Ectodermal cell (in vitro differentiated cells): ENCODE results near the gene ATXN1.
"Not testable (repeated sequence)": the region's sequence is repeated elsewhere in the genome, so short reads cannot be mapped to it uniquely, and the experiment has no call there.

Experiments used
- H3K27ac ChIP-seq: 2 replicates; pipeline ENCODE4 v1.7.0; 2013; ENCODE audit warnings: mild to moderate bottlenecking, low read depth, low read length; ENCODE audit not compliant: insufficient read depth, poor library complexity, severe bottlenecking
- H3K27me3 ChIP-seq: 2 replicates; pipeline ENCODE4 v1.7.0; 2013; ENCODE audit warnings: mild to moderate bottlenecking, low read length; ENCODE audit not compliant: insufficient read depth, control insufficient read depth, poor library complexity, severe bottlenecking
- H3K36me3 ChIP-seq: one replicate; pipeline ENCODE4 v1.7.0; 2013; ENCODE audit warnings: low read length; ENCODE audit not compliant: control insufficient read depth, insufficient read depth
- H3K4me1 ChIP-seq: one replicate; pipeline ENCODE4 v1.7.0; 2013; ENCODE audit warnings: low read length; ENCODE audit not compliant: control insufficient read depth, insufficient read depth
- H3K4me3 ChIP-seq: 2 replicates; pipeline ENCODE4 v1.7.0; 2013; ENCODE audit warnings: low read depth, low read length, control low read depth; ENCODE audit not compliant: insufficient read depth
- H3K9me3 ChIP-seq: 2 replicates; pipeline ENCODE4 v1.7.0; 2013; ENCODE audit warnings: mild to moderate bottlenecking, low read length, moderate library complexity; ENCODE audit not compliant: control insufficient read depth
- WGBS, 2 experiments: methylation state at CpG; one replicate each; pipeline ENCODE4 v1.1.7; 2013; ENCODE audit warnings: missing lambda C conversion rate in 2 of 2; 5-methylcytosine and 5-hydroxymethylcytosine counted together

Gene ATXN1

DNA sequence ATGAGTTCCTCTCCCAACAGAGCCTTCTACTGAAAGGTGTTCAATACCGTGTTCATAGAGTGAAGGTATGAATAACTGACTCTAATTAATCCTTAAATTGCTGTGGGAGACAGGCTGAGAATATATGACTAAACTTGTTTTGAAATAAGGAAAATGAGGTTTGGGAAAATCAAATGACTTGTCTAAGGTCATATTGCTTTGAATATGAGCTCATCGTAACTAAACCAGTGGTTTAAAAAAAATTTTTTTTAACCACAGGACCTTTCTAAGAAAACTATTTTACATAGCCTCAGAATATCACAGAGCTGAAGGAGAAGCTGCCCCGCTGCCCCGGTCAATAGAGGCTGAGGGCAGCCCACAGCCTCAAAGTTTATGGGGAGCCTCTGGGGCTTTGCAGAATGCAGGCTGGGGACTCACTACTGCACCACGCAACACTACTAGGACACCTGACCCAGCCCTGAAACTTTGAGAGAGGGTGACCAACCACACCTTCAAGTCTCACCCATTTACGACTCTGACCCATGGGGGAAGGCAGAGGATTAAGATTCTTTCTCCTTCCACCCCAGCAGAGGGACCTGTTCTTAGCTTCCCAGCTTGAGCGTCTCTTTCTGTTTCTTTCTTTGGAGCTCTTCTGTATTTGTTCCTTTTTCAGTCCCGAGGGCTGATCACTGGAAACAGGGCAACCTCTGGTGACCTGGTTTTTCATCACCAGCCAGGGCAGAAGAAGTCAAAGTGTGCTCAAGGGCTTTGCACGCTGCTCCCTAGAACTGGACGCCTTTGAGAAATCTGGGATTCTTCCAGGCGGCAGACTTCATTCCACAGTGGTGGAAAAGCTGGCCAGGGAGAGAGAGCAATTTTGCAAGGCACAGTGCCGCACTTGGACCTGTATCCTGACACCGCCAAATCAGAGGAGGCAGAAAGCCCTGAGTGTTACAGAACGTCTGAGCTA is 220.2 kb downstream of the ATXN1 start:
- Histone ChIP-seq H3K36me3 (no peaks in the 10 kb centered on the region), H3K4me3 (no peak overlapping the region), H3K9me3 (no peaks in the 10 kb centered on the region), H3K4me1 (no peaks in the 10 kb centered on the region), H3K27ac (no peak overlapping the region), H3K27me3 (no peaks in the 10 kb centered on the region)
- WGBS, 2 experiments: 89 to 92% methylated on average over 13 to 14 of the region's 14 CpGs

DNA sequence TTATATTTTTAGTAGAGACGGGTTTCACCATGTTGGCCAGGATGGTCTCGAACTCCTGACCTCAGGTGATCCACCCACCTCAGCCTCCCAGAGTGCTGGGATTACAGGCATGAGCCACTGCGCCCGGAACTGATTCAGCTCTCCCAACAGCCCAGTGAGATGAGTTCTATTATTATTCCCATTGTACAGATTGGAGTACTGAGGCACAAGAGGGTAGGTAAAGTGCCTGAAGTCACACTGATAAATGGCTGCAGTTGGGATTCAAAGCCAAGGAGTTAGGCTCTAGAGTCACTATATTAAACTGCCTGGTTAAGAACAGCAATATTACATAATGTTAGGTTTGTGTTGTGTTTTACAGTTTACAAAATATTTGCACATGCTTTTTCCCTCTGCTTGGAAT is 220.9 kb downstream of the ATXN1 start:
- H3K9me3 ChIP-seq, H3K36me3 ChIP-seq, H3K27me3 ChIP-seq, H3K4me1 ChIP-seq, H3K27ac ChIP-seq, H3K4me3 ChIP-seq: not testable (repeated sequence)
- 89 to 91% methylated on average over 4 of the region's 4 CpGs for WGBS, 2 experiments

DNA sequence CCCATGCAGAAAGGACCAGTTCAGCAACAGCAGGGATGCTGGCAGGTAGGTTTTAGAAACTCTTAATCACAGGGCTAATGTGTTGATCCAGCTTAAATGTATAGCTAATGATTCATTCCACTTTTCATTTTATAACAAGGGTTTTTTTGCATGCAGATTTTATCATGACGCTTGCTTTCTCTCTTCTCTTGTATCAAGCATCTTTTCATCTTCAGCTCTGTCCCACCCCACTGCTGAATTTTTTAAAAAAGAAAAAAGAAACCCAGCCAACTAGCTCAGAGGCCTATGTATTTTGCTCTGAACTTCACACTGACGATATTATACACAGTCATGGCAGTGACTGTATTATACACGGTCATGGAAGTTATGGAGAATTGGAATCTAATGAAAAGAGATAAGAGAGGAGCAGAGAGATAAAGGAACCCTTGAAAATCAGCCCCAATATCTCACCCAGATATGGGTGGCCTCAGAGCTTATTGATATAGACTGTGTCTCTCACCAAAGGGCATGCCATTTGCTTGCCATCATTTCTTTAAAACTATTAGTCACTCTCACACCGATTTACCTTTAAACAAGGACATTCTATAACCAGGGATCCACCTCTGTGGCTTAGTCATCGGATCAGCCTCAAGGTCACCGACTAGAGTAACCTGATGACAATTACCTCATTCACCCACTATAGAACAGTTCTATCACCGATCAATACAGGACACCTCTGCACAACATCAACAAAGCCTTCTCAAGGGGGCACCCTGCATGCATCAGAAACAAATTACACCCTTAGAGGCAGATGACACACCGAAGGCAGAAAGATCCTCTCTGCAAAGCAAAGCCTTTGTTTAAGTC is 222.0 kb downstream of the ATXN1 start:
- no peaks in the 10 kb centered on the region for H3K9me3 ChIP-seq
- no peak overlapping the region for H3K4me3 ChIP-seq
- no peak overlapping the region for H3K27ac ChIP-seq
- no peaks in the 10 kb centered on the region for H3K4me1 ChIP-seq
- 86 to 95% methylated on average over 8 of the region's 8 CpGs for WGBS, 2 experiments
- H3K36me3 ChIP-seq: no peaks in the 10 kb centered on the region
- H3K27me3 ChIP-seq: no peaks in the 10 kb centered on the region

DNA sequence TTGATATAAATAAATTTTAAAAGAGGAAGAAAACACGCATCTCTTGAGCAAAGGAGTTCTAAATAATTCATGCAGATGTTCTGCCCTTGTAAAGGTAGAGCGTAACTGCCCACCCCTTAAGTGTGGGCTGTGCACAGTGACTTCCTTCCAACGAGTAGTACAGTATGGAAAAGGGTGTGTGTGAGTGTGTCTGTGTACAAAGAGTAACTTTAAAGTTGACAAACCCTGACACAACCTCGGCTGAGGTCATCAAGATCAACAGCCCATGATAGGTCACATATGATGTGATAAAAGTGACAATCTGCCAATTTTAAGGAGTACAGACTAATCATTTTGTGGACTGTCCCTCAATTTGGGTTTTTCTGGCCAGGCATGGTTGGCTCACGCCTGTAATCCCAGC is 225.7 kb downstream of the ATXN1 start:
- no peak overlapping the region for H3K4me3 ChIP-seq
- 88 to 91% methylated on average over 5 of the region's 5 CpGs for WGBS, 2 experiments

DNA sequence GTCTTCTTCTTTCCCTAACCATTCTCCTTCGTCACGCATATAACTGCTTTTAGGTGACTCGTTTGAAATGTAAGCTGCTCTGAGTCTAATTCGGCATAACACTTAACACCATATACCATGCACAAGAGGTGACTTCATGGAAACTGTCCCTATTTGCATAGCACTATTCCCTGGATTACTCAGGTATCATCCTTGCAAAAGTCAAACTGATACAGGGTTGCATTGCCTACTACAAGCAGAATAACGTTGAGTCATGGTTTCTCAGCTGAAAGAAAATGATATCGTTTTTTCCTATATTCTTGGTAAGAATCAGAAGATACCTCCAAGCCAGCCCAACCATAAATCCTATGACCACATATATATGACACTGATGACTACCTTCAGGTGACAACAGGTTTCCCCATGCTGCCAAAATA is 227.5 kb downstream of the ATXN1 start:
- Histone ChIP-seq H3K9me3 (no peaks in the 10 kb centered on the region), H3K36me3 (no peaks in the 10 kb centered on the region), H3K27me3 (no peaks in the 10 kb centered on the region), H3K27ac (no peak overlapping the region), H3K4me1 (no peaks in the 10 kb centered on the region), H3K4me3 (no peak overlapping the region)
- 91 to 96% methylated on average over 6 of the region's 6 CpGs for WGBS, 2 experiments

More for the DNA sequence above, 225.7 kb downstream of the ATXN1 start:
- H3K27ac ChIP-seq: no peak overlapping the region
- no peaks in the 10 kb centered on the region for H3K36me3 ChIP-seq
- H3K9me3 ChIP-seq: no peaks in the 10 kb centered on the region
- no peaks in the 10 kb centered on the region for H3K4me1 ChIP-seq
- no peaks in the 10 kb centered on the region for H3K27me3 ChIP-seq

DNA sequence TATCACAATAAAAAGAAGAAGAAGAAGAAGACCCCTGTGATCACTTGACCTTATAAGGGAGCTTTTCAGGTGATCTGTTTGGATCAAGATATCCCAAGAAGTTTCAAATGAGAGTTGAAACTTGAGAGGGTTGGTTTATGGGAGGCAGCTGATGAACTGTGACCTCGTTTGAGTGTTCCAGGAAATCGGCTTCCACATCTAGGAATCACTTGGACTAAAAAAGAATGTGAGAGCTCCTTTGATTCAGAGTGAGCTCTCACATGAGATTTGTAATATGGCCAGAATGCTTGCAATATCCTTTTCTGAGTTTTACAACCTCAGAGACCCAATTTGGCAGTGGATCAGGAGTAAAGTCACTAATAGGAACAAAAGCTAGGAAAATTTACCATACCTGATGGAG is 228.1 kb downstream of the ATXN1 start:
- no peak overlapping the region for H3K4me3 ChIP-seq
- WGBS, 2 experiments: 91 to 92% methylated on average over 2 of the region's 2 CpGs
- H3K27ac ChIP-seq: no peak overlapping the region
- no peaks in the 10 kb centered on the region for H3K36me3 ChIP-seq
- no peaks in the 10 kb centered on the region for H3K9me3 ChIP-seq
- H3K27me3 ChIP-seq: no peaks in the 10 kb centered on the region
- H3K4me1 ChIP-seq: no peaks in the 10 kb centered on the region

DNA sequence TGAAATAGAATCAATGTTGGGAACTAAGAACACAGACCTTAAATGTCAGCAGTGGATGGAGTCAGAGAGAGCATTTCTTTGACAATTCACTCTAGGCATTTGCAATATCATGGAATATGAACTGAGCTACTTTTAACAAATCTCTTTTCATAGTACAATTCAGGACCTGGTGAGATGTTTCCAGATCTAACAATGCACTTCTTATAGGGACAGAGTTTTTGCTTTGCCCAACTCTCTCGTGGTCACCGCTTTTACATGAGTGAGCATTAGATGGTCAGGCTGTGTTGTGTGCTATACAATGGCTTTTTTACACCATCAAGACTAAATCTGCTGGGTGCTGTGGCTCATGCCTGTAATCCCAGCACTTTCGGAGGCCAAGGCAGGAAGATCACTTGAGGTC is 233.6 kb downstream of the ATXN1 start:
- no peaks in the 10 kb centered on the region for H3K36me3 ChIP-seq
- H3K9me3 ChIP-seq: no peaks in the 10 kb centered on the region
- H3K27ac ChIP-seq: no peak overlapping the region
- 85 to 91% methylated on average over 3 of the region's 3 CpGs for WGBS, 2 experiments
- H3K27me3 ChIP-seq: no peaks in the 10 kb centered on the region
- no peak overlapping the region for H3K4me3 ChIP-seq
- no peaks in the 10 kb centered on the region for H3K4me1 ChIP-seq

DNA sequence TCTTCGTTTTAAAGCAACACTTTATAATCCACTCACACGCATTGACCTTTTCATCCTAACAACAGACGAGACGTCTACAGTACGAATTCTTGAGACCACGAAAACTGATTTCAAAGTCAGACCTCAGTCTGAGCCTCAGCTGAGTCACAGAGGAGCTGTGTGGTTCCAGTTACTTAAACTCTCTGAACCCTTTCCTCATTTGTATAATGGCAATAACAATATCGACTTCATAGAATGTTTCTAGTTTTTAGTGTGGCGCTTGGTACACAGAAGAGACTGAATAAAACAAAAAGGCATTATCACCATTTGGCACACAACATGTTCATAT is 236.9 kb downstream of the ATXN1 start:
- Histone ChIP-seq H3K27ac (no peak overlapping the region), H3K36me3 (no peaks in the 10 kb centered on the region), H3K9me3 (no peaks in the 10 kb centered on the region), H3K4me3 (no peak overlapping the region), H3K27me3 (no peaks in the 10 kb centered on the region), H3K4me1 (peaks cover 8% of the 10 kb centered on the region)
- 88 to 91% methylated on average over 6 to 8 of the region's 8 CpGs for WGBS, 2 experiments

DNA sequence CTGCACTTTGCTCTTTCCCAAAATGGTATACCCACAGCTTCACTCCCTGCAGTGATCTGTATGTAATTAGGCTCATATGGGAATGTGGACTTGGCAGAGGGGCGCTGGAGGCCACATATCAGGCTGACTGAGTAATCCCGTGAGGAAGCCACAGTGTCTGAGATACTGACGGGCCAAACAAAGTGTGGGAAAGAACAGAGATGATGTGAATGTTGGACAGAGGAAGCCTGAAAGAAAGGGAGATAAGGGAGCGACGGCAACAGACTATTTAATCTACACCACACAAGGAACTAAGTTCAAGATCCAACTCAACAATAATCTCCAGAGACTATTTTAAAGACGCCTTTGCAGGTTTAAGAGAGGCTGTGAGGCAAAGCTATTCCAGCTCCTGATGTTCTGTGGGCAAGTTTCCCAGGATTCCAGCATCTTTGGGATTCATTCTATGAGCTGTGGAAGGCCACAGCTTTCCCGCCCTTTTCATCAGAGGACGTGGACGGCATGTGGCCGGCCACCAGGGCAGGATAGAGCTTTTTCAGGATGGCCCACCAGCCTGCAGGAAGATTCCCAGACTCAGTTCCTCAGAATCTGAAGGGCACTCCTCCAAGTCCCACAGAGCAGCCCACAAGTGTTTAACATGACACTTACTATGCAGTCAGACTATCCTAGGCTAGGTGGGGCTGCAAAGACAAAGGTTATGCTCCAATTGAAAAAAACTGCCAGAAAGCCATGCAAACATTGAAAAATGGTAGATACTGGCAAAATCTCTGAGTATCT is 237.5 kb downstream of the ATXN1 start:
- H3K36me3 ChIP-seq: no peaks in the 10 kb centered on the region
- no peak overlapping the region for H3K4me3 ChIP-seq
- H3K27me3 ChIP-seq: no peaks in the 10 kb centered on the region
- no peaks in the 10 kb centered on the region for H3K9me3 ChIP-seq
- WGBS, 2 experiments: 89 to 91% methylated on average over 8 of the region's 10 CpGs
- H3K27ac ChIP-seq: no peak overlapping the region
- peaks cover 8% of the 10 kb centered on the region for H3K4me1 ChIP-seq

DNA sequence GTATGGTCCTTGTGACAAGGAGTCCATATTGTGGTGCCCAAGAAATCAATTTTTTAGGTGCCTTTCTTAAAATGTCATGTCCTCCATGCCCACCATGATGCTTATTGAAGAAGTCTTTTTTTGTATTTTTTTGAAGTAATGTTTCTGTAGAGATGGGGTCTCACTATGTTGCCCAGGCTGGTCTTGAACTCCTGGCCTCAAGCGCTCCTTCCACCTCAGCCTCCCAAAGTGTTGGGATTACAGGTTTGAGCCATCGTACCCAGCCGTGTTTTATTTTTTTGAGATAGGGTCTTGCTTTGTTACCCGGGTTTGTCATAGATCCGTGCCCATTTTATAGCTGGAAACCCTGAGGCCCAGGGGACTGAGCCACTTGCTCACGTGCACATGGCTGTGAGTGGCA is 238.3 kb downstream of the ATXN1 start:
- Histone ChIP-seq H3K36me3 (no peaks in the 10 kb centered on the region), H3K4me1 (peaks cover 8% of the 10 kb centered on the region), H3K9me3 (no peaks in the 10 kb centered on the region), H3K27me3 (no peaks in the 10 kb centered on the region), H3K27ac (no peak overlapping the region), H3K4me3 (no peak overlapping the region)
- 91 to 94% methylated on average over 6 of the region's 6 CpGs for WGBS, 2 experiments
